ENCODE measurements around the gene ADAMTSL1. TPM values are rescaled to one million over a fixed set of nuclear protein-coding genes. Genes with fewer than 3 reads are reported as not detected.

ADAMTSL1 gene
- total RNA-seq, 1 experiment from 2014 or later: not detected

GRCh38 chr9:18788256-18788655, 314.3 kb downstream of the ADAMTSL1 start (continued):
- TF ChIP-seq ELF1 (IDR thresholded peaks at IDR 0.05; ENCODE audit: borderline replicate concordance, low read depth): no peak

GRCh38 chr9:18791074-18791473, 317.1 kb downstream of the ADAMTSL1 start:
- Histone ChIP-seq H2AFZ (ENCODE audit: low read depth, low read length, poor library complexity, severe bottlenecking) (no peak overlapping the region), H3K9me3 (ENCODE audit: control insufficient read depth in 1 of 2, insufficient read depth in 1 of 2, low read depth in 1 of 2, low read length in 2 of 2) (no peaks in the 10 kb centered on the region), H3K79me2 (ENCODE audit: insufficient read depth, low read length) (no peaks in the 10 kb centered on the region), H3K27me3 (ENCODE audit: insufficient read depth, low read length) (peaks cover 32% of the 10 kb centered on the region), H3K4me3 (replicated peaks in 1 of 2; ENCODE audit: low read depth in 1 of 2, low read length in 2 of 2) (no peak overlapping the region), H3K9me2 (ENCODE audit: insufficient read depth) (no peaks in the 10 kb centered on the region), H3K4me2 (ENCODE audit: low read length) (no peak overlapping the region), H3K4me1 (ENCODE audit: control insufficient read depth in 1 of 2, insufficient read depth in 2 of 2, low read length in 2 of 2) (no peaks in the 10 kb centered on the region), H3K36me3 (ENCODE audit: control insufficient read depth in 1 of 2, insufficient read depth in 2 of 2, low read length in 2 of 2) (no peaks in the 10 kb centered on the region), H4K20me1 (ENCODE audit: insufficient read depth) (no peaks in the 10 kb centered on the region), H3K9ac (ENCODE audit: low read length) (no peak overlapping the region), H3K27ac (ENCODE audit: low read depth, low read length) (no peak overlapping the region)
- CTCF ChIA-PET: no interaction called here
- BruUV-seq (replicated peaks): no TSS peak
- peak; percentile 94 for ATAC-seq
- peak; percentile 24 for DNase-seq (ENCODE audit: low read depth, low spot score)
- peak; percentile 49 for TF ChIP-seq RAD21 (IDR thresholded peaks at IDR 0.05; ENCODE audit: low read depth)
- TF ChIP-seq YY1 (IDR thresholded peaks at IDR 0.05; ENCODE audit: extremely low read depth, insufficient replicate concordance, low read depth, low read length): no peak
- TF ChIP-seq CTCF (IDR thresholded peaks at IDR 0.05 in 2 of 3, conservative IDR thresholded peaks at IDR 0.05 in 1 of 3; ENCODE audit: borderline replicate concordance in 1 of 3, insufficient read depth in 1 of 3, low read depth in 2 of 3, low read length in 2 of 3): peak; percentile 29 to 70 (median 68); a peak in 5 of 6 replicates
- POLR2A ChIA-PET: no interaction called here
- intact Hi-C loops (cut with micrococcal nuclease): loop anchor here (2.0 to 10.0 kb wide), 2 partner anchors 384 to 536 kb away; no protein-coding TSS in a partner anchor
- RAD21 ChIA-PET (ENCODE audit: low non-redundant PET in 1 of 2, low total read pairs in 2 of 2, uncharacterized antibody in 2 of 2, unreplicated experiment in 2 of 2): no interaction called here

GRCh38 chr9:18793122-18793521, 319.2 kb downstream of the ADAMTSL1 start:
- DNase-seq (ENCODE audit: low read depth, low spot score): no peak
- Histone ChIP-seq H3K9ac (ENCODE audit: low read length) (no peak overlapping the region), H3K27ac (ENCODE audit: low read depth, low read length) (no peak overlapping the region), H2AFZ (ENCODE audit: low read depth, low read length, poor library complexity, severe bottlenecking) (no peak overlapping the region), H3K4me2 (ENCODE audit: low read length) (no peak overlapping the region), H4K20me1 (ENCODE audit: insufficient read depth) (no peaks in the 10 kb centered on the region), H3K27me3 (ENCODE audit: insufficient read depth, low read length) (peaks cover 23% of the 10 kb centered on the region), H3K9me2 (ENCODE audit: insufficient read depth) (no peaks in the 10 kb centered on the region), H3K9me3 (ENCODE audit: control insufficient read depth in 1 of 2, insufficient read depth in 1 of 2, low read depth in 1 of 2, low read length in 2 of 2) (no peaks in the 10 kb centered on the region), H3K4me3 (replicated peaks in 1 of 2; ENCODE audit: low read depth in 1 of 2, low read length in 2 of 2) (no peak overlapping the region), H3K79me2 (ENCODE audit: insufficient read depth, low read length) (no peaks in the 10 kb centered on the region), H3K4me1 (ENCODE audit: control insufficient read depth in 1 of 2, insufficient read depth in 2 of 2, low read length in 2 of 2) (no peaks in the 10 kb centered on the region), H3K36me3 (ENCODE audit: control insufficient read depth in 1 of 2, insufficient read depth in 2 of 2, low read length in 2 of 2) (no peaks in the 10 kb centered on the region)
- no TSS peak for BruUV-seq (replicated peaks)
- CTCF ChIA-PET: no interaction called here
- ATAC-seq: no peak
- POLR2A ChIA-PET: no interaction called here
- RAD21 ChIA-PET (ENCODE audit: low non-redundant PET in 1 of 2, low total read pairs in 2 of 2, uncharacterized antibody in 2 of 2, unreplicated experiment in 2 of 2): no interaction called here
- intact Hi-C loops (cut with micrococcal nuclease): loop anchor here (10.0 kb wide), 1 partner anchor 382 kb away; no protein-coding TSS in a partner anchor
- no peak for TF ChIP-seq EZH2 (IDR thresholded peaks at IDR 0.05)
- no peak for TF ChIP-seq ZNF274 (IDR thresholded peaks at IDR 0.05; ENCODE audit: low read depth, low read length)
- TF ChIP-seq CTCF (IDR thresholded peaks at IDR 0.05 in 2 of 3, conservative IDR thresholded peaks at IDR 0.05 in 1 of 3; ENCODE audit: borderline replicate concordance in 1 of 3, insufficient read depth in 1 of 3, low read depth in 2 of 3, low read length in 2 of 3): no peak
- TF ChIP-seq ZBTB33 (IDR thresholded peaks at IDR 0.05; ENCODE audit: extremely low read depth, insufficient replicate concordance, low read length): no peak
- TF ChIP-seq YY1 (IDR thresholded peaks at IDR 0.05; ENCODE audit: extremely low read depth, insufficient replicate concordance, low read depth, low read length): no peak
- TF ChIP-seq ATF3 (IDR thresholded peaks at IDR 0.05): no peak
